MG63 (cell line): ENCODE measurements around the gene FGGY. TPM values are rescaled to one million over a fixed set of nuclear protein-coding genes. Genes with fewer than 3 reads are reported as not detected.
A peak's percentile ranks its signal among the peaks of the same experiment; 100 is the strongest.
"Not testable (repeated sequence)": the region's sequence is repeated elsewhere in the genome, so short reads cannot be mapped to it uniquely, and the experiment has no call there.

Experiments
- DNase-seq: peaks from one replicate; pipeline ENCODE4 v3.0.0-alpha.2; 2020
- H3K27me3 ChIP-seq: fragments of 250-450 bp; sonication (Bioruptor Pico); 2 replicates; pipeline ENCODE4 v1.5.1; 2020; ENCODE audit warnings: mild to moderate bottlenecking, moderate library complexity
- H3K36me3 ChIP-seq: fragments of 250-450 bp; sonication (Bioruptor Pico); 2 replicates; pipeline ENCODE4 v1.5.1; 2020; ENCODE audit warnings: mild to moderate bottlenecking, moderate library complexity
- H3K4me3 ChIP-seq: fragments of 250-450 bp; sonication (Bioruptor Pico); 2 replicates; pipeline ENCODE4 v1.5.1; 2020; ENCODE audit warnings: mild to moderate bottlenecking, moderate library complexity
- H3K9me3 ChIP-seq: fragments of 250-450 bp; sonication (Bioruptor Pico); 2 replicates; pipeline ENCODE4 v1.5.1; 2020; ENCODE audit warnings: mild to moderate bottlenecking, moderate library complexity
- total RNA-seq: library from RNA; depleted of rRNA; stranded (reverse); fragments of >200 nt; shearing (Covaris generic); gene quantifications from 2 replicates; pipeline ENCODE4 v1.2.3, GENCODE V29; 2014; ENCODE audit warnings: low replicate concordance

FGGY gene
- total RNA-seq, 1 experiment from 2014 or later: 15.4 TPM

GRCh38 chr1:59693406-59693805 lies 396.5 kb downstream of the FGGY start:
- Histone ChIP-seq H3K9me3 (no peaks in the 10 kb centered on the region), H3K36me3 (no peaks in the 10 kb centered on the region), H3K27me3 (no peaks in the 10 kb centered on the region), H3K4me3 (no peak overlapping the region)
- no peak for DNase-seq

- no peak overlapping the region for H3K4me3 ChIP-seq
- no peaks in the 10 kb centered on the region for H3K36me3 ChIP-seq
- DNase-seq: no peak
- no peaks in the 10 kb centered on the region for H3K9me3 ChIP-seq
- H3K27me3 ChIP-seq: no peaks in the 10 kb centered on the region
Observed at GRCh38 chr1:59695252-59695651, 398.4 kb downstream of the FGGY start.

- Histone ChIP-seq H3K4me3 (no peak overlapping the region), H3K9me3 (no peaks in the 10 kb centered on the region), H3K27me3 (no peaks in the 10 kb centered on the region), H3K36me3 (no peaks in the 10 kb centered on the region)
- DNase-seq: no peak
Observed at GRCh38 chr1:59696421-59697115, 399.7 kb downstream of the FGGY start.

GRCh38 chr1:59697150-59697800 lies 400.4 kb downstream of the FGGY start:
- Histone ChIP-seq H3K36me3 (no peaks in the 10 kb centered on the region), H3K4me3 (no peak overlapping the region), H3K27me3 (no peaks in the 10 kb centered on the region), H3K9me3 (no peaks in the 10 kb centered on the region)
- DNase-seq: no peak

- Histone ChIP-seq H3K4me3 (no peak overlapping the region), H3K36me3 (no peaks in the 10 kb centered on the region), H3K9me3 (no peaks in the 10 kb centered on the region), H3K27me3 (no peaks in the 10 kb centered on the region)
- DNase-seq: no peak
Observed at GRCh38 chr1:59698386-59698785, 401.5 kb downstream of the FGGY start.

- DNase-seq: no peak
- H3K9me3 ChIP-seq: no peaks in the 10 kb centered on the region
- no peaks in the 10 kb centered on the region for H3K36me3 ChIP-seq
- H3K4me3 ChIP-seq: no peak overlapping the region
- H3K27me3 ChIP-seq: no peaks in the 10 kb centered on the region
Observed at GRCh38 chr1:59699227-59699847, 402.4 kb downstream of the FGGY start.

- Histone ChIP-seq H3K4me3 (no peak overlapping the region), H3K27me3 (no peaks in the 10 kb centered on the region), H3K9me3 (no peaks in the 10 kb centered on the region), H3K36me3 (no peaks in the 10 kb centered on the region)
- DNase-seq: no peak
Observed at GRCh38 chr1:59701376-59701775, 404.5 kb downstream of the FGGY start.

GRCh38 chr1:59703226-59703917 lies 406.5 kb downstream of the FGGY start:
- Histone ChIP-seq H3K36me3 (peaks cover 3% of the 10 kb centered on the region; the same call in 1 of the 2 replicates), H3K9me3 (no peaks in the 10 kb centered on the region), H3K4me3 (no peak overlapping the region), H3K27me3 (no peaks in the 10 kb centered on the region)
- DNase-seq: peak; percentile 18

- Histone ChIP-seq H3K27me3 (no peaks in the 10 kb centered on the region), H3K4me3 (no peak overlapping the region)
- DNase-seq: no peak
Observed at GRCh38 chr1:59703918-59704378, 407.1 kb downstream of the FGGY start.

GRCh38 chr1:59704716-59705115 lies 407.8 kb downstream of the FGGY start:
- no peak overlapping the region for H3K4me3 ChIP-seq
- no peak for DNase-seq
- peaks cover 3% of the 10 kb centered on the region; the same call in 1 of the 2 replicates for H3K36me3 ChIP-seq
- no peaks in the 10 kb centered on the region for H3K27me3 ChIP-seq
- H3K9me3 ChIP-seq: no peaks in the 10 kb centered on the region

More at GRCh38 chr1:59703918-59704378, 407.1 kb downstream of the FGGY start:
- H3K36me3 ChIP-seq: peaks cover 3% of the 10 kb centered on the region; the same call in 1 of the 2 replicates
- no peaks in the 10 kb centered on the region for H3K9me3 ChIP-seq

GRCh38 chr1:59705466-59706302 lies 408.8 kb downstream of the FGGY start:
- no peaks in the 10 kb centered on the region for H3K9me3 ChIP-seq
- H3K27me3 ChIP-seq: no peaks in the 10 kb centered on the region
- H3K4me3 ChIP-seq: no peak overlapping the region
- peaks cover 3% of the 10 kb centered on the region; the same call in 1 of the 2 replicates for H3K36me3 ChIP-seq
- DNase-seq: peak; percentile 45

GRCh38 chr1:59706303-59706599 lies 409.4 kb downstream of the FGGY start:
- H3K4me3 ChIP-seq: no peak overlapping the region
- no peak for DNase-seq
- H3K27me3 ChIP-seq: no peaks in the 10 kb centered on the region
- peaks cover 3% of the 10 kb centered on the region; the same call in 1 of the 2 replicates for H3K36me3 ChIP-seq
- H3K9me3 ChIP-seq: no peaks in the 10 kb centered on the region

- DNase-seq: peak; percentile 94
- H3K36me3 ChIP-seq: peaks cover 3% of the 10 kb centered on the region; the same call in 1 of the 2 replicates
Observed at GRCh38 chr1:59707178-59707791, 410.4 kb downstream of the FGGY start.

GRCh38 chr1:59709333-59709732 lies 412.4 kb downstream of the FGGY start:
- DNase-seq: no peak
- H3K36me3 ChIP-seq: peaks cover 3% of the 10 kb centered on the region; the same call in 1 of the 2 replicates
- no peak overlapping the region for H3K4me3 ChIP-seq
- no peaks in the 10 kb centered on the region for H3K27me3 ChIP-seq
- no peaks in the 10 kb centered on the region for H3K9me3 ChIP-seq

More at GRCh38 chr1:59707178-59707791, 410.4 kb downstream of the FGGY start:
- no peaks in the 10 kb centered on the region for H3K27me3 ChIP-seq
- no peaks in the 10 kb centered on the region for H3K9me3 ChIP-seq
- H3K4me3 ChIP-seq: no peak overlapping the region

- not testable (repeated sequence) for DNase-seq, H3K27me3 ChIP-seq, H3K9me3 ChIP-seq, H3K36me3 ChIP-seq, H3K4me3 ChIP-seq
Observed at GRCh38 chr1:59710920-59711319, 414.0 kb downstream of the FGGY start.

- Histone ChIP-seq H3K27me3 (no peaks in the 10 kb centered on the region), H3K4me3 (no peak overlapping the region)
Observed at GRCh38 chr1:59714219-59714618, 417.3 kb downstream of the FGGY start.

More at GRCh38 chr1:59714219-59714618, 417.3 kb downstream of the FGGY start:
- no peaks in the 10 kb centered on the region for H3K36me3 ChIP-seq
- H3K9me3 ChIP-seq: no peaks in the 10 kb centered on the region
- peak; percentile 19 for DNase-seq
